ENCODE data around the gene HORMAD2.

GRCh38 chr22:30210235-30210909, 130.1 kb downstream of the HORMAD2 start:
- TF ChIP-seq CTCF (conservative IDR thresholded peaks at IDR 0.05; ENCODE audit: low read length) (no peak), EZH2phosphoT487 (IDR thresholded peaks at IDR 0.05; ENCODE audit: borderline replicate concordance) (no peak)
